ENCODE data around the gene PARP14. TPM values are rescaled to one million over a fixed set of nuclear protein-coding genes. Genes with fewer than 3 reads are reported as not detected.

The PARP14 gene
- total and polyA plus RNA-seq, 2 donors (not counting 3 experiments of a cell fraction or from before 2014, with no cell fraction given), result 19.7 to 41.5 TPM

DNA sequence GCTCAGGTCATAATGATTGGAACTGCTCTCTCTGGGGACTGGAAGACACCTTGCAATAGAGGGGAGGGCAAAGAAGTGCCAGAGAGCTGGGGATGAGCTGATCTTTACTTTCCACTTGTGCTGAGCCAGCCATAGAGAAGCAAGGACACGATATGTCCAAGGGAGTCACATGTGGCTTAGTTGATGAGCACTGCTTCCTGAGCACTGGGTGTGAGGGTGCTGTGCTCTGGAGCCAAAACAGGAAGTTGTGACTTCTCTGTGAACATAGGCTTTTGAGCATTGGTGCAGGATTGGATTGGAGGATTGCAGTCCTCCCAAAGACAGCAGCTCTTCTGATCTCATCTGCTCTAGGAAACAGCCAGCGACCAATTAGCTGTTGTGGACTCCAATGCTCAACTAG is 6.7 kb downstream of the PARP14 start:
- dilution Hi-C loops (cut with MboI; ENCODE audit: extremely low pct_ligation_motif_present, low sequenced_read_pairs), result no loop called here
- DNase-seq (ENCODE audit: low read depth, low spot score) (no peak), FAIRE-seq (no peak)
- Histone ChIP-seq H3K9ac (replicated peaks; ENCODE audit: extremely low read depth, insufficient read depth, low read length) (no peak overlapping the region), H3K9me3 (replicated peaks; ENCODE audit: control insufficient read depth, insufficient read depth, low read length) (no peaks in the 10 kb centered on the region), H3K4me3 (replicated peaks in 1 of 3; ENCODE audit: insufficient read depth in 1 of 3, low read depth in 1 of 3, low read length in 3 of 3) (no peak overlapping the region), H3K9me1 (replicated peaks; ENCODE audit: control insufficient read depth, extremely low read depth, insufficient read depth, low read length) (no peaks in the 10 kb centered on the region), H3K4me2 (ENCODE audit: insufficient read depth, low read length) (no peak overlapping the region), H2AFZ (ENCODE audit: low read depth, low read length) (no peak overlapping the region), H3K36me3 (ENCODE audit: control insufficient read depth in 2 of 2, extremely low read depth in 1 of 2, insufficient read depth in 2 of 2, low read length in 2 of 2) (peaks cover 3 to 23% of the 10 kb centered on the region in 2 experiments), H4K20me1 (replicated peaks; ENCODE audit: control insufficient read depth, extremely low read depth, insufficient read depth, low read length) (no peaks in the 10 kb centered on the region), H3K27ac (ENCODE audit: insufficient read depth, low read depth, low read length) (no peak overlapping the region), H3K79me2 (ENCODE audit: control insufficient read depth, insufficient read depth, low read length) (no peaks in the 10 kb centered on the region), H3K27me3 (ENCODE audit: control insufficient read depth in 2 of 2, insufficient read depth in 2 of 2, low read length in 2 of 2) (no peaks in the 10 kb centered on the region), H3K4me1 (ENCODE audit: control insufficient read depth, extremely low read depth, insufficient read depth, low read length) (no peaks in the 10 kb centered on the region)
- ChIA-PET CTCF (interaction anchor here (0.7 to 3.2 kb wide), 6 partner anchors 8 to 303 kb away, joined by 3 to 19 read pairs (median 3); partner anchors contain the start of gene FAM162A), POLR2A (no interaction called here)
- TF ChIP-seq, protein P1, sequence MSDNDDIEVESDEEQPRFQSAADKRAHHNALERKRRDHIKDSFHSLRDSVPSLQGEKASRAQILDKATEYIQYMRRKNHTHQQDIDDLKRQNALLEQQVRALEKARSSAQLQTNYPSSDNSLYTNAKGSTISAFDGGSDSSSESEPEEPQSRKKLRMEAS (IDR thresholded peaks at IDR 0.05; ENCODE audit: insufficient read depth, insufficient read length), result no peak
- TF ChIP-seq JUN (IDR thresholded peaks at IDR 0.05; ENCODE audit: borderline replicate concordance, insufficient read depth, insufficient read length, low read depth), result no peak
- TF ChIP-seq EZH2 (IDR thresholded peaks at IDR 0.05; ENCODE audit: borderline replicate concordance, low read depth, low read length, severe bottlenecking), result no peak
- TF ChIP-seq POLR2AphosphoS5 (IDR thresholded peaks at IDR 0.05; ENCODE audit: insufficient read depth, low read depth, low read length), result no peak
- no peak for TF ChIP-seq POLR2A (IDR thresholded peaks at IDR 0.05; ENCODE audit: low read depth, low read length)
- intact Hi-C loops (cut with micrococcal nuclease), result no loop called here
- no TSS peak for BruUV-seq (replicated peaks)

DNA sequence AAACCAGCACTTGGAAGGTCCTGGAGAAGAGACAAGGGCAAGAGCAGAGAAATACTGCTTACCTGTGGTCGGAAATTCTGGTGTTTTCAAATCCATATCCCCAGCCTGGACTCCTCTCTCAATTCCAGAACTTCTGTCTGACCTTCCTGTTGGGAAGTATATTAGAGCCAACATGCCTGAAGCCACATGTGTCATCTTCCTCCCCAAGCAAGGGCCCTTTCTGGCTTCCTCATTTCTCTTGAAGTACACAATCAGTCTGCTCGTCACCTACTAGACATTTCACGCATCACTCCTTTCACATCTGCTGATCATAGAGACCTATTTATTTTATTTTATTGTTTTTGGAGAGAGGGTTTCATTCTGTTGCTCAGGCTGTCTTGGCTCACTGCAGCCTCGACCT is 8.4 kb downstream of the PARP14 start:
- intact Hi-C loops (cut with micrococcal nuclease) (no loop called here), dilution Hi-C loops (cut with MboI; ENCODE audit: extremely low pct_ligation_motif_present, low sequenced_read_pairs) (no loop called here)
- POLR2A ChIA-PET, result no interaction called here
- CTCF ChIA-PET, result interaction anchor here (3.2 kb wide), 1 partner anchor 10 kb away, joined by 19 read pairs; no protein-coding TSS in a partner anchor
- Histone ChIP-seq H3K9me3 (replicated peaks; ENCODE audit: control insufficient read depth, insufficient read depth, low read length) (no peaks in the 10 kb centered on the region), H2AFZ (ENCODE audit: low read depth, low read length) (no peak overlapping the region), H3K4me2 (ENCODE audit: insufficient read depth, low read length) (no peak overlapping the region), H4K20me1 (replicated peaks; ENCODE audit: control insufficient read depth, extremely low read depth, insufficient read depth, low read length) (no peaks in the 10 kb centered on the region), H3K9me1 (replicated peaks; ENCODE audit: control insufficient read depth, extremely low read depth, insufficient read depth, low read length) (no peaks in the 10 kb centered on the region), H3K79me2 (ENCODE audit: control insufficient read depth, insufficient read depth, low read length) (no peaks in the 10 kb centered on the region), H3K9ac (replicated peaks; ENCODE audit: extremely low read depth, insufficient read depth, low read length) (no peak overlapping the region), H3K4me3 (replicated peaks in 1 of 3; ENCODE audit: insufficient read depth in 1 of 3, low read depth in 1 of 3, low read length in 3 of 3) (no peak overlapping the region), H3K27me3 (ENCODE audit: control insufficient read depth in 2 of 2, insufficient read depth in 2 of 2, low read length in 2 of 2) (no peaks in the 10 kb centered on the region), H3K27ac (ENCODE audit: insufficient read depth, low read depth, low read length) (no peak overlapping the region), H3K36me3 (ENCODE audit: control insufficient read depth in 2 of 2, extremely low read depth in 1 of 2, insufficient read depth in 2 of 2, low read length in 2 of 2) (peaks cover 3 to 30% of the 10 kb centered on the region in 2 experiments), H3K4me1 (ENCODE audit: control insufficient read depth, extremely low read depth, insufficient read depth, low read length) (no peaks in the 10 kb centered on the region)
- no peak for DNase-seq (ENCODE audit: low read depth, low spot score)
- TF ChIP-seq EZH2 (IDR thresholded peaks at IDR 0.05; ENCODE audit: borderline replicate concordance, low read depth, low read length, severe bottlenecking) (no peak), POLR2A (IDR thresholded peaks at IDR 0.05; ENCODE audit: low read depth, low read length) (no peak), MYC (IDR thresholded peaks at IDR 0.05; ENCODE audit: low read depth, low read length) (no peak), FOS (IDR thresholded peaks at IDR 0.05; ENCODE audit: borderline replicate concordance, insufficient read depth, low read length) (no peak), GATA2 (IDR thresholded peaks at IDR 0.05; ENCODE audit: insufficient read depth, insufficient read length, low read depth, low read length) (no peak), JUN (IDR thresholded peaks at IDR 0.05; ENCODE audit: borderline replicate concordance, insufficient read depth, insufficient read length, low read depth) (no peak), POLR2AphosphoS5 (IDR thresholded peaks at IDR 0.05; ENCODE audit: insufficient read depth, low read depth, low read length) (no peak)
- TF ChIP-seq, protein P1 (IDR thresholded peaks at IDR 0.05; ENCODE audit: insufficient read depth, insufficient read length), result no peak
- TF ChIP-seq, protein P2, sequence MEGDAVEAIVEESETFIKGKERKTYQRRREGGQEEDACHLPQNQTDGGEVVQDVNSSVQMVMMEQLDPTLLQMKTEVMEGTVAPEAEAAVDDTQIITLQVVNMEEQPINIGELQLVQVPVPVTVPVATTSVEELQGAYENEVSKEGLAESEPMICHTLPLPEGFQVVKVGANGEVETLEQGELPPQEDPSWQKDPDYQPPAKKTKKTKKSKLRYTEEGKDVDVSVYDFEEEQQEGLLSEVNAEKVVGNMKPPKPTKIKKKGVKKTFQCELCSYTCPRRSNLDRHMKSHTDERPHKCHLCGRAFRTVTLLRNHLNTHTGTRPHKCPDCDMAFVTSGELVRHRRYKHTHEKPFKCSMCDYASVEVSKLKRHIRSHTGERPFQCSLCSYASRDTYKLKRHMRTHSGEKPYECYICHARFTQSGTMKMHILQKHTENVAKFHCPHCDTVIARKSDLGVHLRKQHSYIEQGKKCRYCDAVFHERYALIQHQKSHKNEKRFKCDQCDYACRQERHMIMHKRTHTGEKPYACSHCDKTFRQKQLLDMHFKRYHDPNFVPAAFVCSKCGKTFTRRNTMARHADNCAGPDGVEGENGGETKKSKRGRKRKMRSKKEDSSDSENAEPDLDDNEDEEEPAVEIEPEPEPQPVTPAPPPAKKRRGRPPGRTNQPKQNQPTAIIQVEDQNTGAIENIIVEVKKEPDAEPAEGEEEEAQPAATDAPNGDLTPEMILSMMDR (IDR thresholded peaks at IDR 0.05; ENCODE audit: extremely low read depth in 1 of 2, insufficient read depth in 1 of 2, low read depth in 1 of 2, low read length in 2 of 2), result no peak
- no TSS peak for BruUV-seq (replicated peaks)
- no peak for FAIRE-seq

Measured in endothelial cell of umbilical vein (primary cell).